GM23338 (cell line): Measurements from ENCODE around the gene NUP54.

Source experiments
- CTCF ChIP-seq, 2 experiments: fragments of 200-600 bp in 1 of 2; sonication (generic) in 1 of 2; conservative IDR thresholded peaks; 2 replicates each; pipeline versions ENCODE4 v1.5.1 to v1.6.1; 2016 to 2017; ENCODE audit warnings: antibody characterized with exemption in 2 of 2, low read depth in 2 of 2, mild to moderate bottlenecking in 2 of 2, moderate library complexity in 1 of 2
- EZH2 ChIP-seq: fragments of 200-600 bp; sonication (generic); IDR thresholded peaks from one replicate; pipeline ENCODE4 v1.8.0; 2017; ENCODE audit warnings: antibody characterized with exemption, mild to moderate bottlenecking, low read depth; ENCODE audit not compliant: unreplicated experiment

- TF ChIP-seq CTCF (conservative IDR thresholded peaks at IDR 0.05; ENCODE audit: low read depth in 2 of 2): no peak
- no peak for TF ChIP-seq EZH2
Measured at GRCh38 chr4:76088719-76089118, 59.5 kb downstream of the NUP54 start.
